Mucosa of descending colon (tissue), 3 donors: Measurements from ENCODE around the gene NOXO1. TPM values are rescaled to one million over a fixed set of nuclear protein-coding genes. Genes with fewer than 3 reads are reported as not detected.

Experiments
- ATAC-seq: fragments of 200-7000 bp; cut with Tn5 transposase; one replicate; pipeline ENCODE4 v1.9.1; 2020; ENCODE audit warnings: mild to moderate bottlenecking, moderate library complexity
- DNase-seq, 3 donors: peaks; one replicate each; pipeline ENCODE4 v3.0.0-alpha.2; 2020
- H3K36me3 ChIP-seq: fragments of 200-600 bp; one replicate; pipeline ENCODE4 v1.8.0; 2021; ENCODE audit warnings: low read depth, mild to moderate bottlenecking
- H3K4me1 ChIP-seq: fragments of 200-600 bp; one replicate; pipeline ENCODE4 v1.8.0; 2021; ENCODE audit warnings: low read depth, mild to moderate bottlenecking
- H3K4me3 ChIP-seq: fragments of 200-600 bp; one replicate; pipeline ENCODE4 v1.8.0; 2021; ENCODE audit warnings: mild to moderate bottlenecking
- H3K9me3 ChIP-seq: fragments of 200-600 bp; one replicate; pipeline ENCODE4 v1.8.0; 2021; ENCODE audit warnings: mild to moderate bottlenecking
- CTCF ChIP-seq: fragments of 200-600 bp; IDR thresholded peaks from one replicate; pipeline ENCODE4 v1.8.0; 2022; ENCODE audit warnings: antibody characterized with exemption, mild to moderate bottlenecking
- intact Hi-C, 2 donors: fragments of 100-400 bp; cut with DNase I in 1 of 2; cut with micrococcal nuclease in 1 of 2; formaldehyde crosslinking; loops; one replicate each; pipeline versions ENCODE4 v1.11.0 to v1.11.1; 2022; cut with DNase I, micrococcal nuclease
- total RNA-seq, 3 donors: library from RNA; stranded (reverse); fragmentation: NEBNext Ultra II Directional in 2 of 3; extraction: Animal tissue kit (Norgen Biotek cat#: 25700) in 2 of 3; gene quantifications; one replicate each; pipeline versions ENCODE4 v1.2.1 to v1.2.4, GENCODE V29; 2021 to 2023
- donor health status: DM: no; HTN: no; CAD: no; lungs with moderate emphysema.
- donor health status: DM: no; HTN: no; CAD: no.
- donor health status: DM: no; HTN: yes; CAD: no.

NOXO1 gene
- total RNA-seq, 3 donors from 2014 or later: 12.2 to 39.9 (median 27.1) TPM

GRCh38 chr16:2001456-2002355, 20.4 kb upstream of the NOXO1 start:
- Histone ChIP-seq H3K36me3 (peaks cover 17% of the 10 kb centered on the region), H3K9me3 (no peaks in the 10 kb centered on the region), H3K4me3 (no peak overlapping the region), H3K4me1 (peaks cover 18% of the 10 kb centered on the region)
- intact Hi-C loops: no loop called here
- ATAC-seq (no peak), DNase-seq (no peak)
- no peak for TF ChIP-seq CTCF

GRCh38 chr16:2001035-2001434, 19.8 kb upstream of the NOXO1 start:
- Histone ChIP-seq H3K4me3 (no peak overlapping the region), H3K9me3 (no peaks in the 10 kb centered on the region), H3K36me3 (peaks cover 17% of the 10 kb centered on the region), H3K4me1 (peaks cover 19% of the 10 kb centered on the region)
- intact Hi-C loops: no loop called here
- DNase-seq: no peak
- TF ChIP-seq CTCF: no peak
- ATAC-seq: no peak

- Histone ChIP-seq H3K4me3 (no peak overlapping the region), H3K36me3 (peaks cover 17% of the 10 kb centered on the region), H3K4me1 (peaks cover 17% of the 10 kb centered on the region), H3K9me3 (no peaks in the 10 kb centered on the region)
- DNase-seq (no peak), ATAC-seq (no peak)
- no peak for TF ChIP-seq CTCF
- intact Hi-C loops: no loop called here
These were observed 18.7 kb upstream of the NOXO1 start for GRCh38 chr16:1999866-2000514.

GRCh38 chr16:1998852-1999801, 17.9 kb upstream of the NOXO1 start:
- DNase-seq (no peak), ATAC-seq (no peak)
- H3K36me3 ChIP-seq: peaks cover 17% of the 10 kb centered on the region
- H3K4me3 ChIP-seq: no peak overlapping the region
- H3K9me3 ChIP-seq: no peaks in the 10 kb centered on the region
- TF ChIP-seq CTCF: no peak
- peaks cover 11% of the 10 kb centered on the region for H3K4me1 ChIP-seq
- intact Hi-C loops: no loop called here

- intact Hi-C loops: no loop called here
- H3K36me3 ChIP-seq: peaks cover 17% of the 10 kb centered on the region
These were observed 17.1 kb upstream of the NOXO1 start for GRCh38 chr16:1998360-1998835.

More at GRCh38 chr16:1998360-1998835, 17.1 kb upstream of the NOXO1 start:
- H3K9me3 ChIP-seq: no peaks in the 10 kb centered on the region
- TF ChIP-seq CTCF: no peak
- no peak overlapping the region for H3K4me3 ChIP-seq
- DNase-seq (no peak), ATAC-seq (no peak)
- H3K4me1 ChIP-seq: peaks cover 4% of the 10 kb centered on the region
